Mesendoderm (in vitro differentiated cells): ENCODE measurements around the gene MCF2L.

ENCODE experiments used
- DNase-seq: peaks from one replicate; pipeline ENCODE4 v3.0.0; 2013
- H2AK5ac ChIP-seq: 2 replicates; pipeline ENCODE4 v1.6.1; 2013; ENCODE audit warnings: low read length, inconsistent platforms
- H2BK120ac ChIP-seq: 2 replicates; pipeline ENCODE4 v1.6.1; 2013; ENCODE audit warnings: low read depth, mild to moderate bottlenecking, low read length, moderate library complexity, mixed read lengths
- H2BK15ac ChIP-seq: replicated peaks from 2 replicates; pipeline ENCODE4 v1.6.1; 2013; ENCODE audit warnings: low read depth, mild to moderate bottlenecking, moderate library complexity
- H2BK5ac ChIP-seq: 2 replicates; pipeline ENCODE4 v1.6.1; 2013; ENCODE audit warnings: low read length, inconsistent platforms
- H3K18ac ChIP-seq: 2 replicates; pipeline ENCODE4 v1.6.1; 2013; ENCODE audit warnings: mild to moderate bottlenecking, low read length, mixed read lengths
- H3K23ac ChIP-seq: one replicate; pipeline ENCODE4 v1.6.1; 2013; ENCODE audit warnings: low read length
- H3K27ac ChIP-seq: 2 replicates; pipeline ENCODE4 v1.5.1; 2013; ENCODE audit warnings: low read depth, mild to moderate bottlenecking, inconsistent platforms, low read length, moderate library complexity
- H3K27me3 ChIP-seq: 2 replicates; pipeline ENCODE4 v1.6.1; 2013; ENCODE audit warnings: low read length, control low read depth, mild to moderate bottlenecking, inconsistent platforms; ENCODE audit not compliant: insufficient read depth, poor library complexity
- H3K36me3 ChIP-seq: 2 replicates; pipeline ENCODE4 v1.6.1; 2013; ENCODE audit warnings: low read length, inconsistent platforms; ENCODE audit not compliant: control insufficient read depth, insufficient read depth
- H3K4ac ChIP-seq: one replicate; pipeline ENCODE4 v1.6.1; 2013; ENCODE audit warnings: low read depth, mild to moderate bottlenecking, low read length, moderate library complexity
- H3K4me1 ChIP-seq: 2 replicates; pipeline ENCODE4 v1.6.1; 2013; ENCODE audit warnings: low read depth, low read length, inconsistent platforms; ENCODE audit not compliant: control insufficient read depth
- H3K4me2 ChIP-seq: 2 replicates; pipeline ENCODE4 v1.6.1; 2013; ENCODE audit warnings: low read length
- H3K4me3 ChIP-seq: 2 replicates; pipeline ENCODE4 v1.5.1; 2013; ENCODE audit warnings: mild to moderate bottlenecking, low read length
- H3K56ac ChIP-seq: one replicate; pipeline ENCODE4 v1.6.1; 2013; ENCODE audit warnings: low read length
- H3K79me1 ChIP-seq: 2 replicates; pipeline ENCODE4 v1.6.1; 2013; ENCODE audit warnings: low read length, inconsistent platforms
- H3K79me2 ChIP-seq: 2 replicates; pipeline ENCODE4 v1.6.1; 2013; ENCODE audit warnings: mild to moderate bottlenecking, low read length; ENCODE audit not compliant: control insufficient read depth, insufficient read depth
- H3K9ac ChIP-seq: 2 replicates; pipeline ENCODE4 v1.6.1; 2013; ENCODE audit warnings: low read length, inconsistent platforms
- H4K5ac ChIP-seq: one replicate; pipeline ENCODE4 v1.6.1; 2013; ENCODE audit warnings: low read length
- H4K8ac ChIP-seq: one replicate; pipeline ENCODE4 v1.6.1; 2013; ENCODE audit warnings: low read depth, mild to moderate bottlenecking, control low read depth, low read length, moderate library complexity
- WGBS: extraction: QIAGEN DNeasy Blood & Tissue Kit; methylation state at CpG from one replicate; pipeline ENCODE4 v1.1.7; 2013; ENCODE audit warnings: low lambda C conversion rate, missing lambda C conversion rate; ENCODE audit not compliant: insufficient coverage; ENCODE audit errors: extremely low coverage; 5-methylcytosine and 5-hydroxymethylcytosine counted together

MCF2L gene

GRCh38 chr13:113046883-113047244, 77.8 kb downstream of the MCF2L start:
- Histone ChIP-seq H3K4ac (no peak overlapping the region), H3K4me3 (no peak overlapping the region), H3K23ac (no peak overlapping the region), H3K79me1 (no peaks in the 10 kb centered on the region), H3K9ac (no peak overlapping the region), H3K79me2 (no peaks in the 10 kb centered on the region), H2BK120ac (no peak overlapping the region), H3K56ac (no peak overlapping the region), H3K27me3 (no peaks in the 10 kb centered on the region), H4K8ac (no peak overlapping the region), H2AK5ac (no peak overlapping the region), H3K27ac (no peak overlapping the region), H3K18ac (no peak overlapping the region), H3K36me3 (no peaks in the 10 kb centered on the region), H4K5ac (no peak overlapping the region), H3K4me1 (peaks cover 2% of the 10 kb centered on the region), H2BK15ac (no peak overlapping the region), H3K4me2 (no peak overlapping the region), H2BK5ac (no peak overlapping the region)
- no peak for DNase-seq
- no CpG with 5 or more reads among the region's 13 CpGs for WGBS

- no peak overlapping the region for H3K4me3 ChIP-seq
- H3K56ac ChIP-seq: no peak overlapping the region
- no peak overlapping the region for H4K5ac ChIP-seq
- no peaks in the 10 kb centered on the region for H3K79me1 ChIP-seq
- H3K4me2 ChIP-seq: no peak overlapping the region
- H3K9ac ChIP-seq: no peak overlapping the region
- no peak overlapping the region for H3K4ac ChIP-seq
- no peak overlapping the region for H2BK15ac ChIP-seq
- no peak overlapping the region for H3K27ac ChIP-seq
- no peak overlapping the region for H3K18ac ChIP-seq
- no CpG with 5 or more reads among the region's 31 CpGs for WGBS
- no peak overlapping the region for H2BK120ac ChIP-seq
- no peak overlapping the region for H4K8ac ChIP-seq
- H3K79me2 ChIP-seq: no peaks in the 10 kb centered on the region
- no peak overlapping the region for H3K23ac ChIP-seq
- DNase-seq: no peak
- H3K27me3 ChIP-seq: no peaks in the 10 kb centered on the region
- H3K4me1 ChIP-seq: peaks cover 2% of the 10 kb centered on the region
- no peaks in the 10 kb centered on the region for H3K36me3 ChIP-seq
- no peak overlapping the region for H2BK5ac ChIP-seq
- H2AK5ac ChIP-seq: no peak overlapping the region
Measured at GRCh38 chr13:113047587-113047986, 78.6 kb downstream of the MCF2L start.

- Histone ChIP-seq H3K36me3 (no peaks in the 10 kb centered on the region), H3K18ac (no peak overlapping the region), H3K27ac (no peak overlapping the region), H3K79me1 (no peaks in the 10 kb centered on the region), H3K4me2 (no peak overlapping the region), H2BK15ac (no peak overlapping the region), H4K8ac (no peak overlapping the region), H3K23ac (no peak overlapping the region), H3K4me1 (peaks cover 2% of the 10 kb centered on the region), H3K56ac (no peak overlapping the region), H2BK5ac (no peak overlapping the region), H3K4me3 (no peak overlapping the region), H2AK5ac (no peak overlapping the region), H3K4ac (no peak overlapping the region), H4K5ac (no peak overlapping the region), H3K79me2 (no peaks in the 10 kb centered on the region), H3K27me3 (no peaks in the 10 kb centered on the region), H2BK120ac (no peak overlapping the region), H3K9ac (no peak overlapping the region)
- no peak for DNase-seq
- WGBS: no CpG with 5 or more reads among the region's 7 CpGs
Measured at GRCh38 chr13:113048766-113049165, 79.8 kb downstream of the MCF2L start.

GRCh38 chr13:113049521-113049941, 80.5 kb downstream of the MCF2L start:
- no CpG with 5 or more reads among the region's 13 CpGs for WGBS
- Histone ChIP-seq H3K9ac (no peak overlapping the region), H3K27ac (no peak overlapping the region), H3K4me2 (no peak overlapping the region), H3K23ac (no peak overlapping the region), H4K5ac (no peak overlapping the region), H2BK15ac (no peak overlapping the region), H3K18ac (no peak overlapping the region), H2BK5ac (no peak overlapping the region), H3K36me3 (no peaks in the 10 kb centered on the region), H3K4ac (no peak overlapping the region), H2AK5ac (no peak overlapping the region), H3K79me2 (no peaks in the 10 kb centered on the region), H3K79me1 (no peaks in the 10 kb centered on the region), H3K4me3 (no peak overlapping the region), H3K56ac (no peak overlapping the region), H2BK120ac (no peak overlapping the region), H3K4me1 (peaks cover 2% of the 10 kb centered on the region), H4K8ac (no peak overlapping the region), H3K27me3 (no peaks in the 10 kb centered on the region)
- no peak for DNase-seq

- Histone ChIP-seq H3K56ac (no peak overlapping the region), H3K4me3 (no peak overlapping the region), H2AK5ac (no peak overlapping the region), H3K27me3 (no peaks in the 10 kb centered on the region), H3K18ac (no peak overlapping the region), H2BK15ac (no peak overlapping the region), H2BK120ac (no peak overlapping the region), H3K79me1 (no peaks in the 10 kb centered on the region), H2BK5ac (no peak overlapping the region), H3K36me3 (no peaks in the 10 kb centered on the region), H3K79me2 (no peaks in the 10 kb centered on the region), H4K5ac (no peak overlapping the region), H4K8ac (no peak overlapping the region), H3K4me1 (peaks cover 2% of the 10 kb centered on the region), H3K9ac (no peak overlapping the region), H3K4ac (no peak overlapping the region), H3K23ac (no peak overlapping the region), H3K27ac (no peak overlapping the region), H3K4me2 (no peak overlapping the region)
- no peak for DNase-seq
- WGBS: 100% methylated on average over 2 of the region's 8 CpGs
Measured at GRCh38 chr13:113049981-113050380, 81.0 kb downstream of the MCF2L start.

- peak overlapping the region; percentile 2 for H3K9ac ChIP-seq
- no peak overlapping the region for H3K4me3 ChIP-seq
- H2BK15ac ChIP-seq: no peak overlapping the region
- WGBS: no CpG with 5 or more reads among the region's 48 CpGs
- H3K4me2 ChIP-seq: peak overlapping the region; percentile 21
- H2AK5ac ChIP-seq: no peak overlapping the region
- H3K23ac ChIP-seq: no peak overlapping the region
- H2BK120ac ChIP-seq: no peak overlapping the region
- peak; percentile 16 for DNase-seq
- H3K56ac ChIP-seq: peak overlapping the region; percentile 3
- no peaks in the 10 kb centered on the region for H3K27me3 ChIP-seq
- H4K8ac ChIP-seq: no peak overlapping the region
- H3K18ac ChIP-seq: no peak overlapping the region
- no peak overlapping the region for H2BK5ac ChIP-seq
- no peaks in the 10 kb centered on the region for H3K36me3 ChIP-seq
- no peak overlapping the region for H3K27ac ChIP-seq
- no peak overlapping the region for H3K4ac ChIP-seq
- peaks cover 2% of the 10 kb centered on the region for H3K4me1 ChIP-seq
- no peak overlapping the region for H4K5ac ChIP-seq
- H3K79me2 ChIP-seq: no peaks in the 10 kb centered on the region
- no peaks in the 10 kb centered on the region for H3K79me1 ChIP-seq
Measured at GRCh38 chr13:113050734-113051431, 81.9 kb downstream of the MCF2L start.
